SU-DHL-6 (cell line): ENCODE results near the gene SPECC1.

Experiments
- H2AFZ ChIP-seq: fragments of 200-600 bp; sonication (generic); 2 replicates; pipeline ENCODE4 v1.6.1; 2014; ENCODE audit warnings: low read depth, mild to moderate bottlenecking, moderate library complexity, mixed read lengths, antibody characterized with exemption, low read length; ENCODE audit not compliant: severe bottlenecking
- H3F3A ChIP-seq: fragments of 200-600 bp; shearing (Covaris generic); 2 replicates; pipeline ENCODE4 v1.6.0; 2016; ENCODE audit warnings: antibody characterized with exemption, mild to moderate bottlenecking; ENCODE audit not compliant: insufficient read depth
- H3K27ac ChIP-seq: fragments of 200-600 bp; sonication (generic); 2 replicates; pipeline ENCODE4 v1.5.1; 2016; ENCODE audit warnings: low read depth, mild to moderate bottlenecking, low read length, moderate library complexity, mixed read lengths
- H3K27me3 ChIP-seq: fragments of 200-600 bp; sonication (generic), shearing (Covaris generic); 2 replicates; pipeline ENCODE4 v1.6.0; 2014; ENCODE audit warnings: mild to moderate bottlenecking, low read length
- H3K36me3 ChIP-seq: fragments of 200-600 bp; sonication (generic); 2 replicates; pipeline ENCODE4 v1.6.1; 2014; ENCODE audit warnings: mild to moderate bottlenecking, low read length, mixed read lengths
- H3K4me2 ChIP-seq: fragments of 300-600, 200-600 bp; shearing (Covaris generic), sonication (generic); 2 replicates; pipeline ENCODE4 v1.6.0; 2014; ENCODE audit warnings: low read length, low read depth, mild to moderate bottlenecking; ENCODE audit not compliant: poor library complexity, severe bottlenecking
- H3K4me3 ChIP-seq: fragments of 200-600 bp; sonication (generic); 2 replicates; pipeline ENCODE4 v1.5.1; 2014; ENCODE audit warnings: antibody characterized with exemption, low read length, mild to moderate bottlenecking, mixed read lengths; ENCODE audit not compliant: insufficient read depth, poor library complexity, severe bottlenecking
- H3K79me2 ChIP-seq: fragments of 200-600 bp; sonication (generic); 2 replicates; pipeline ENCODE4 v1.6.1; 2014; ENCODE audit warnings: mild to moderate bottlenecking, low read length, moderate library complexity; ENCODE audit not compliant: insufficient read depth
- H3K9ac ChIP-seq: fragments of 200-600 bp; sonication (generic); 2 replicates; pipeline ENCODE4 v1.7.0; 2014; ENCODE audit warnings: mild to moderate bottlenecking, low read length
- H3K9me2 ChIP-seq: fragments of 200-600 bp; sonication (generic); replicated peaks from 2 replicates; pipeline ENCODE4 v1.6.1; 2014; ENCODE audit warnings: low read length; ENCODE audit not compliant: insufficient read depth
- H3K9me3 ChIP-seq: fragments of 200-600 bp; sonication (generic); 2 replicates; pipeline ENCODE4 v1.6.1; 2014; ENCODE audit warnings: low read length, mixed read lengths; ENCODE audit not compliant: insufficient read depth
- H4K20me1 ChIP-seq: fragments of 200-600 bp; sonication (generic); 2 replicates; pipeline ENCODE4 v1.6.1; 2014; ENCODE audit warnings: low read depth, mild to moderate bottlenecking, antibody characterized with exemption, low read length, moderate library complexity, mixed read lengths
- CTCF ChIP-seq: fragments of 200-600 bp; sonication (generic); IDR thresholded peaks from one replicate; pipeline ENCODE4 v1.5.1; 2017; ENCODE audit warnings: antibody characterized with exemption, mild to moderate bottlenecking, low read length, moderate library complexity; ENCODE audit not compliant: insufficient read depth, poor library complexity, severe bottlenecking
- EZH2phosphoT487 ChIP-seq: fragments of 200-600 bp; sonication (generic), shearing (Covaris generic); conservative IDR thresholded peaks from 2 replicates; pipeline ENCODE4 v1.6.1; 2018; ENCODE audit warnings: mild to moderate bottlenecking, antibody characterized with exemption, low read length, moderate library complexity, mixed read lengths

Gene SPECC1

GRCh38 chr17:20072692-20072992 lies 63.5 kb downstream of the SPECC1 start:
- Histone ChIP-seq H3K4me3 (no peak overlapping the region), H3K9ac (no peak overlapping the region), H3K79me2 (no peaks in the 10 kb centered on the region), H3K27me3 (no peaks in the 10 kb centered on the region), H3K9me3 (no peaks in the 10 kb centered on the region), H3K9me2 (no peaks in the 10 kb centered on the region), H4K20me1 (no peaks in the 10 kb centered on the region), H3K36me3 (no peaks in the 10 kb centered on the region), H2AFZ (no peak overlapping the region), H3K27ac (no peak overlapping the region), H3K4me2 (no peak overlapping the region), H3F3A (no peaks in the 10 kb centered on the region)
- TF ChIP-seq CTCF (no peak), EZH2phosphoT487 (no peak)

GRCh38 chr17:20073055-20073979 lies 64.2 kb downstream of the SPECC1 start:
- no peaks in the 10 kb centered on the region for H3K36me3 ChIP-seq
- no peaks in the 10 kb centered on the region for H3K79me2 ChIP-seq
- TF ChIP-seq CTCF (no peak), EZH2phosphoT487 (no peak)
- H3K9me3 ChIP-seq = no peaks in the 10 kb centered on the region
- no peaks in the 10 kb centered on the region for H3K9me2 ChIP-seq
- H4K20me1 ChIP-seq = no peaks in the 10 kb centered on the region
- no peak overlapping the region for H3K9ac ChIP-seq
- no peaks in the 10 kb centered on the region for H3K27me3 ChIP-seq
- H3F3A ChIP-seq = no peaks in the 10 kb centered on the region
- H3K27ac ChIP-seq = no peak overlapping the region
- no peak overlapping the region for H2AFZ ChIP-seq
- H3K4me2 ChIP-seq = no peak overlapping the region
- no peak overlapping the region for H3K4me3 ChIP-seq

GRCh38 chr17:20074001-20074400 lies 64.8 kb downstream of the SPECC1 start:
- no peaks in the 10 kb centered on the region for H3F3A ChIP-seq
- H3K9ac ChIP-seq = no peak overlapping the region
- no peak overlapping the region for H2AFZ ChIP-seq
- no peaks in the 10 kb centered on the region for H3K9me2 ChIP-seq
- no peaks in the 10 kb centered on the region for H3K79me2 ChIP-seq
- TF ChIP-seq CTCF = no peak
- TF ChIP-seq EZH2phosphoT487 = no peak
- no peaks in the 10 kb centered on the region for H3K27me3 ChIP-seq
- no peak overlapping the region for H3K4me3 ChIP-seq
- H3K27ac ChIP-seq = no peak overlapping the region
- no peaks in the 10 kb centered on the region for H3K9me3 ChIP-seq
- H3K36me3 ChIP-seq = no peaks in the 10 kb centered on the region
- no peak overlapping the region for H3K4me2 ChIP-seq
- no peaks in the 10 kb centered on the region for H4K20me1 ChIP-seq
